Parathyroid adenoma (tissue), 2 donors: ENCODE results near the gene LGI4.

Experiments used
- H2AFZ ChIP-seq: fragments of 300-600 bp; sonication (generic); one replicate; pipeline ENCODE4 v1.7.0; 2017; ENCODE audit warnings: antibody characterized with exemption, mild to moderate bottlenecking
- H3K27ac ChIP-seq: fragments of 300-600 bp; sonication (generic); one replicate; pipeline ENCODE4 v1.7.0; 2017
- H3K27me3 ChIP-seq: fragments of 300-600 bp; sonication (generic); one replicate; pipeline ENCODE4 v1.7.0; 2017; ENCODE audit warnings: low read length; ENCODE audit not compliant: control insufficient read depth, insufficient read depth
- H3K36me3 ChIP-seq: fragments of 300-600 bp; sonication (generic); one replicate; pipeline ENCODE4 v1.7.0; 2017; ENCODE audit warnings: low read length; ENCODE audit not compliant: control insufficient read depth, insufficient read depth
- H3K4me1 ChIP-seq: fragments of 300-600 bp; sonication (generic); one replicate; pipeline ENCODE4 v1.7.0; 2017; ENCODE audit warnings: control low read depth
- H3K4me2 ChIP-seq: fragments of 300-600 bp; sonication (generic); one replicate; pipeline ENCODE4 v1.7.0; 2017; ENCODE audit warnings: low read length
- H3K4me3 ChIP-seq: fragments of 300-600 bp; sonication (generic); one replicate; pipeline ENCODE4 v1.7.0; 2017; ENCODE audit warnings: low read depth, low read length
- H3K79me2 ChIP-seq: fragments of 300-600 bp; sonication (generic); one replicate; pipeline ENCODE4 v1.7.0; 2017; ENCODE audit warnings: control low read depth
- H3K9ac ChIP-seq: fragments of 300-600 bp; sonication (generic); one replicate; pipeline ENCODE4 v1.7.0; 2017; ENCODE audit warnings: mild to moderate bottlenecking
- H3K9me3 ChIP-seq: fragments of 300-600 bp; sonication (generic); one replicate; pipeline ENCODE4 v1.7.0; 2017; ENCODE audit warnings: low read length; ENCODE audit not compliant: control insufficient read depth
- TF ChIP-seq, protein P1 (sequence below): fragments of 300-600 bp; sonication (generic); IDR thresholded peaks from one replicate; pipeline ENCODE4 v1.7.0; 2017; ENCODE audit warnings: antibody characterized with exemption, mild to moderate bottlenecking
- donor health status: primary hyperparathyroidism.

Gene LGI4

GRCh38 chr19:35142606-35143230, 7.9 kb upstream of the LGI4 start:
- Histone ChIP-seq H3K79me2 (no peaks in the 10 kb centered on the region), H2AFZ (no peak overlapping the region), H3K4me1 (peaks cover 4% of the 10 kb centered on the region), H3K36me3 (no peaks in the 10 kb centered on the region), H3K27ac (no peak overlapping the region), H3K4me2 (no peak overlapping the region), H3K9ac (no peak overlapping the region), H3K9me3 (no peaks in the 10 kb centered on the region), H3K4me3 (no peak overlapping the region), H3K27me3 (peaks cover 12% of the 10 kb centered on the region)
- TF ChIP-seq, protein P1, sequence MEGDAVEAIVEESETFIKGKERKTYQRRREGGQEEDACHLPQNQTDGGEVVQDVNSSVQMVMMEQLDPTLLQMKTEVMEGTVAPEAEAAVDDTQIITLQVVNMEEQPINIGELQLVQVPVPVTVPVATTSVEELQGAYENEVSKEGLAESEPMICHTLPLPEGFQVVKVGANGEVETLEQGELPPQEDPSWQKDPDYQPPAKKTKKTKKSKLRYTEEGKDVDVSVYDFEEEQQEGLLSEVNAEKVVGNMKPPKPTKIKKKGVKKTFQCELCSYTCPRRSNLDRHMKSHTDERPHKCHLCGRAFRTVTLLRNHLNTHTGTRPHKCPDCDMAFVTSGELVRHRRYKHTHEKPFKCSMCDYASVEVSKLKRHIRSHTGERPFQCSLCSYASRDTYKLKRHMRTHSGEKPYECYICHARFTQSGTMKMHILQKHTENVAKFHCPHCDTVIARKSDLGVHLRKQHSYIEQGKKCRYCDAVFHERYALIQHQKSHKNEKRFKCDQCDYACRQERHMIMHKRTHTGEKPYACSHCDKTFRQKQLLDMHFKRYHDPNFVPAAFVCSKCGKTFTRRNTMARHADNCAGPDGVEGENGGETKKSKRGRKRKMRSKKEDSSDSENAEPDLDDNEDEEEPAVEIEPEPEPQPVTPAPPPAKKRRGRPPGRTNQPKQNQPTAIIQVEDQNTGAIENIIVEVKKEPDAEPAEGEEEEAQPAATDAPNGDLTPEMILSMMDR: no peak

- Histone ChIP-seq H3K4me1 (peaks cover 4% of the 10 kb centered on the region), H3K9me3 (no peaks in the 10 kb centered on the region), H2AFZ (no peak overlapping the region), H3K9ac (no peak overlapping the region), H3K36me3 (no peaks in the 10 kb centered on the region), H3K27ac (no peak overlapping the region), H3K4me2 (no peak overlapping the region), H3K27me3 (peaks cover 12% of the 10 kb centered on the region), H3K4me3 (no peak overlapping the region), H3K79me2 (no peaks in the 10 kb centered on the region)
- TF ChIP-seq, protein P1: no peak
Observed at GRCh38 chr19:35141837-35142605, 7.2 kb upstream of the LGI4 start.

- Histone ChIP-seq H3K79me2 (no peaks in the 10 kb centered on the region), H3K9me3 (no peaks in the 10 kb centered on the region), H3K4me1 (peaks cover 4% of the 10 kb centered on the region), H3K9ac (no peak overlapping the region), H3K27ac (peak overlapping the region; percentile 32), H3K4me2 (no peak overlapping the region), H3K4me3 (peak overlapping the region; percentile 34), H3K27me3 (peaks cover 12% of the 10 kb centered on the region), H3K36me3 (no peaks in the 10 kb centered on the region), H2AFZ (no peak overlapping the region)
- TF ChIP-seq, protein P1: no peak
Observed at GRCh38 chr19:35140962-35141836, 6.3 kb upstream of the LGI4 start.

DNA sequence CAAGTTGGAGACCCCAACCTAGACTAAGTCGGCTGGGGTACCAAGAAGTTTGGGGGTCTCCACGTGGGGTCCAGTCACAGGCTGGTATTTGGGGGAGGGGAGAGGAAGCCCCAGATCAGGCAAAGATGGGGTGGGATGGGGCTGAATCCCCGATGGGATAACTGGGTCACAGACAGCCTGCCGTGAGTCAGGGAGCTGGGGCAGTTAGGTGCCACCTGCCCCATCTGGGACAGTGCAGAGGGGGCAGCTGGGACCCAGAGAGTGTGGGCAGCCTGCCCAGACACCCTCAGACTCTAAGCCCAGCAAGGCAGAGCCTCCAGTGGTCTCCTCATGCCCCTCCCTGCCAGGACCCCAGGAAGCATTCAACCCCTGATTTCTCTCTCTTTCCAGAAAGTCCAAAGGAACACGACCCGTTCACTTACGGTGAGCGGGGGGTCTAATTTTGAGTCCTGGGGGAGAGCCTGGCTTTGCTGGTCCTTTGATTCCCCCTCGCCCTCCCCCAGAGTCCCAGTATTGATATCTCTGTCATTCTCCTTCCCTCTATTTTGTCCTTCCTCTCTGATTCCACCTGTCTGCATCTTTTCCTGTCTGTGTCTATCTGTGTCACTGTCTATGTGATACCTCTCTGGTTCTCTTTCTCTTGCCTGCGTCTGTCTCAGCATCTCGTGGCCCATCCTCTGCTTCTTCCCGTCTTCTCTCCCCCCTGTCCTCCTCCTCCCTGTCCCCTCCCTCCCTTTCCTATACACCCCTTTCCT, 5.5 kb upstream of the LGI4 start:
- H3K9ac ChIP-seq: no peak overlapping the region
- peak overlapping the region; percentile 42 for H3K27ac ChIP-seq
- H2AFZ ChIP-seq: no peak overlapping the region
- H3K4me3 ChIP-seq: peak overlapping the region; percentile 34
- peaks cover 4% of the 10 kb centered on the region for H3K4me1 ChIP-seq
- peaks cover 12% of the 10 kb centered on the region for H3K27me3 ChIP-seq
- no peak overlapping the region for H3K4me2 ChIP-seq
- H3K79me2 ChIP-seq: no peaks in the 10 kb centered on the region
- TF ChIP-seq, protein P1: no peak
- no peaks in the 10 kb centered on the region for H3K36me3 ChIP-seq
- no peaks in the 10 kb centered on the region for H3K9me3 ChIP-seq
